Large intestine (tissue), 3 donors: ENCODE data around the gene LRRC41. TPM values are rescaled to one million over a fixed set of nuclear protein-coding genes. Genes with fewer than 3 reads are reported as not detected.
"Not testable (repeated sequence)": the region's sequence is repeated elsewhere in the genome, so short reads cannot be mapped to it uniquely, and the experiment has no call there.

ENCODE experiments used
- DNase-seq, 2 donors: peaks; one replicate each; pipeline versions ENCODE4 v3.0.0 to v3.0.0-alpha.2; 2013
- H3K27ac ChIP-seq: one replicate; pipeline ENCODE4 v1.5.1; 2013; ENCODE audit warnings: low read length
- H3K27me3 ChIP-seq: 2 replicates; pipeline ENCODE4 v1.6.1; 2013; ENCODE audit warnings: low read length; ENCODE audit not compliant: control insufficient read depth, insufficient read depth
- H3K36me3 ChIP-seq: 2 replicates; pipeline ENCODE4 v1.6.1; 2013; ENCODE audit warnings: low read length; ENCODE audit not compliant: control insufficient read depth, insufficient read depth
- H3K4me1 ChIP-seq: one replicate; pipeline ENCODE4 v1.6.1; 2013; ENCODE audit warnings: low read length; ENCODE audit not compliant: control insufficient read depth, insufficient read depth
- H3K4me3 ChIP-seq: one replicate; pipeline ENCODE4 v1.5.1; 2013; ENCODE audit warnings: low read length
- H3K9me3 ChIP-seq: one replicate; pipeline ENCODE4 v1.6.1; 2013; ENCODE audit warnings: mild to moderate bottlenecking, low read depth, low read length, moderate library complexity; ENCODE audit not compliant: control insufficient read depth
- WGBS: methylation state at CpG from one replicate; pipeline ENCODE4 v1.1.5; 2013; ENCODE audit warnings: low lambda C conversion rate; ENCODE audit not compliant: insufficient coverage; 5-methylcytosine and 5-hydroxymethylcytosine counted together
- polyA plus RNA-seq: library from polyadenylated mRNA; unstranded; fragments of 120-200 nt; gene quantifications from one replicate; pipeline ENCODE4 v1.2.1, GENCODE V29; 2013

Gene LRRC41
- polyA plus RNA-seq, 1 donor = 68.4 TPM

- Histone ChIP-seq H3K4me1 (peaks cover 34% of the 10 kb centered on the region), H3K9me3 (no peaks in the 10 kb centered on the region), H3K36me3 (peaks cover 16% of the 10 kb centered on the region), H3K27me3 (no peaks in the 10 kb centered on the region), H3K4me3 (peak overlapping the region; percentile 93), H3K27ac (peak overlapping the region; percentile 100)
- 20% methylated on average over 1 of the region's 31 CpGs for WGBS
- DNase-seq = no peak
These were observed 38.0 kb upstream of the LRRC41 start for GRCh38 chr1:46341222-46342083.

- H3K27me3 ChIP-seq = no peaks in the 10 kb centered on the region
- H3K4me3 ChIP-seq = peak within 1 kb of the TSS; percentile 93
- peak; percentile 95 to 97 for DNase-seq
- WGBS = 0% methylated on average over 4 of the region's 53 CpGs
- H3K9me3 ChIP-seq = no peaks in the 10 kb centered on the region
- peaks cover 34% of the 10 kb centered on the region for H3K4me1 ChIP-seq
- peak within 1 kb of the TSS; percentile 100 for H3K27ac ChIP-seq
- peaks cover 16% of the 10 kb centered on the region for H3K36me3 ChIP-seq
These were observed 37.2 kb upstream of the LRRC41 start, which contains the start of gene NSUN4 for GRCh38 chr1:46340404-46341221. NSUN4 (plus strand) TSS chr1:46340807; CDS start chr1:46340827, 20 bp downstream.

- not testable (repeated sequence) for H3K27me3 ChIP-seq, DNase-seq, H3K36me3 ChIP-seq, H3K9me3 ChIP-seq, H3K4me3 ChIP-seq, H3K27ac ChIP-seq
- no CpG with 5 or more reads among the region's 14 CpGs for WGBS
- peaks cover 18% of the 10 kb centered on the region for H3K4me1 ChIP-seq
These were observed 34.0 kb upstream of the LRRC41 start for GRCh38 chr1:46337409-46337808.

GRCh38 chr1:46335081-46335480 is 31.7 kb upstream of the LRRC41 start:
- no peak overlapping the region for H3K4me3 ChIP-seq
- WGBS = 13% methylated on average over 2 of the region's 3 CpGs
- H3K27ac ChIP-seq = no peak overlapping the region
- no peaks in the 10 kb centered on the region for H3K36me3 ChIP-seq
- H3K9me3 ChIP-seq = no peaks in the 10 kb centered on the region
- peaks cover 8% of the 10 kb centered on the region for H3K4me1 ChIP-seq
- no peaks in the 10 kb centered on the region for H3K27me3 ChIP-seq
- DNase-seq = peak; percentile 18 to 59

GRCh38 chr1:46334030-46334384 is 30.6 kb upstream of the LRRC41 start:
- DNase-seq = no peak
- no peaks in the 10 kb centered on the region for H3K36me3 ChIP-seq
- no peaks in the 10 kb centered on the region for H3K27me3 ChIP-seq
- H3K9me3 ChIP-seq = no peaks in the 10 kb centered on the region
- H3K4me3 ChIP-seq = no peak overlapping the region
- no CpG with 5 or more reads among the region's 2 CpGs for WGBS
- no peak overlapping the region for H3K27ac ChIP-seq
- H3K4me1 ChIP-seq = peaks cover 5% of the 10 kb centered on the region

GRCh38 chr1:46333300-46334029 is 30.0 kb upstream of the LRRC41 start:
- peaks cover 5% of the 10 kb centered on the region for H3K4me1 ChIP-seq
- peak; percentile 10 to 53 for DNase-seq
- no peaks in the 10 kb centered on the region for H3K9me3 ChIP-seq
- H3K27ac ChIP-seq = no peak overlapping the region
- H3K27me3 ChIP-seq = no peaks in the 10 kb centered on the region
- H3K36me3 ChIP-seq = no peaks in the 10 kb centered on the region
- H3K4me3 ChIP-seq = no peak overlapping the region
- no CpG with 5 or more reads among the region's 9 CpGs for WGBS

GRCh38 chr1:46331786-46332540 is 28.5 kb upstream of the LRRC41 start:
- not testable (repeated sequence) for H3K27me3 ChIP-seq, H3K27ac ChIP-seq, H3K4me1 ChIP-seq, H3K36me3 ChIP-seq, H3K4me3 ChIP-seq, H3K9me3 ChIP-seq, DNase-seq
- no CpG with 5 or more reads among the region's 24 CpGs for WGBS

- H3K27me3 ChIP-seq, H3K36me3 ChIP-seq, H3K4me3 ChIP-seq, H3K27ac ChIP-seq, H3K4me1 ChIP-seq, H3K9me3 ChIP-seq, DNase-seq: not testable (repeated sequence)
- WGBS = 83% methylated on average over 2 of the region's 2 CpGs
These were observed 27.0 kb upstream of the LRRC41 start for GRCh38 chr1:46330381-46330780.

- not testable (repeated sequence) for H3K4me3 ChIP-seq, H3K4me1 ChIP-seq, H3K9me3 ChIP-seq, H3K27ac ChIP-seq, H3K27me3 ChIP-seq, DNase-seq, H3K36me3 ChIP-seq
- no CpG with 5 or more reads among the region's 7 CpGs for WGBS
These were observed 26.4 kb upstream of the LRRC41 start for GRCh38 chr1:46329807-46330206.
